Measurements from ENCODE around the gene RAP1GAP.

- TF ChIP-seq CTCF (IDR thresholded peaks at IDR 0.05; ENCODE audit: low read length) (no peak), EZH2phosphoT487 (IDR thresholded peaks at IDR 0.05; ENCODE audit: low read length) (no peak)
Observed at GRCh38 chr1:21599402-21599801, 69.8 kb downstream of the RAP1GAP start.

All from MM.1S (cell line).